Measurements from ENCODE around the gene TREM2.

The TREM2 gene

DNA sequence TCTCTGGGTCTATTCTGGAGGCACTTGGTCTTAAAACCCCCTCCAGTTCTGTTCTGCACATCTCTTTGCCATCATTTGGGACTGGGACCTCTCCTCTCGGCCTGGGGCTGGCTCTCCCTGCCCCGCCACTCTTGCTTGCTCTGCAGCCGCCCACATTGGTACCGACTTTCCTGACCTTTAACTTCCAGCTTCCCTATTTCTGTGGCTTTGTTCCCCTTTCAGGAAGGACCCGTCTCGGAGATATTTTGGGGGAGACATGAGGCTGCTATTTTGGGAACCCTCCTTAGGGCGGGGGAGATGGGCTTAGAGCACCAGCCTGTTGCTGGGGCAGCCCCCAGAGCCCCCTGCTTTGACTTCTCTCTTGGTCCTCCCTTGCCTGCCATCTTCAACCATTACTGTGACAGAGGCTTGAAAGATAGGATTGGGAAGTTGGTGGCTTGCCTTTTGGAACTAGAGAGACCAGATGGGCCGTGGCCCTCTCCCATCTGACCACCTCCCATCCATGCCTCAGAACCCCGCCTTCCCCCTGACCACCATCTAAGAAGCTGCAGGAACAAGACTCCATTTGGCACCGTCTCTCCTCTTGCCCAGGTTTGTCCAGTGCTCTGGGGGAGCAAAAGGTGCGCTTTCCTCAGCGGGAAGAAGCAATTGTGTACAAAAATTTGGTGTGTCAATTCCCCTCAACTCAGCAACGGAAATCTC, 914 bp downstream of the TREM2 start:
- Mint-ChIP-seq H3K4me1 (peaks cover 12% of the 10 kb centered on the region), H3K27me3 (ENCODE audit: low read depth) (peaks cover 18% of the 10 kb centered on the region), H3K27ac (no peak overlapping the region), H3K9me3 (no peaks in the 10 kb centered on the region), H3K36me3 (ENCODE audit: low read depth) (no peaks in the 10 kb centered on the region), H3K4me3 (no peak overlapping the region)
- TF ChIP-seq, protein P1, sequence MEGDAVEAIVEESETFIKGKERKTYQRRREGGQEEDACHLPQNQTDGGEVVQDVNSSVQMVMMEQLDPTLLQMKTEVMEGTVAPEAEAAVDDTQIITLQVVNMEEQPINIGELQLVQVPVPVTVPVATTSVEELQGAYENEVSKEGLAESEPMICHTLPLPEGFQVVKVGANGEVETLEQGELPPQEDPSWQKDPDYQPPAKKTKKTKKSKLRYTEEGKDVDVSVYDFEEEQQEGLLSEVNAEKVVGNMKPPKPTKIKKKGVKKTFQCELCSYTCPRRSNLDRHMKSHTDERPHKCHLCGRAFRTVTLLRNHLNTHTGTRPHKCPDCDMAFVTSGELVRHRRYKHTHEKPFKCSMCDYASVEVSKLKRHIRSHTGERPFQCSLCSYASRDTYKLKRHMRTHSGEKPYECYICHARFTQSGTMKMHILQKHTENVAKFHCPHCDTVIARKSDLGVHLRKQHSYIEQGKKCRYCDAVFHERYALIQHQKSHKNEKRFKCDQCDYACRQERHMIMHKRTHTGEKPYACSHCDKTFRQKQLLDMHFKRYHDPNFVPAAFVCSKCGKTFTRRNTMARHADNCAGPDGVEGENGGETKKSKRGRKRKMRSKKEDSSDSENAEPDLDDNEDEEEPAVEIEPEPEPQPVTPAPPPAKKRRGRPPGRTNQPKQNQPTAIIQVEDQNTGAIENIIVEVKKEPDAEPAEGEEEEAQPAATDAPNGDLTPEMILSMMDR (IDR thresholded peaks at IDR 0.05; ENCODE audit: unreplicated experiment in 3 of 3), result no peak

DNA sequence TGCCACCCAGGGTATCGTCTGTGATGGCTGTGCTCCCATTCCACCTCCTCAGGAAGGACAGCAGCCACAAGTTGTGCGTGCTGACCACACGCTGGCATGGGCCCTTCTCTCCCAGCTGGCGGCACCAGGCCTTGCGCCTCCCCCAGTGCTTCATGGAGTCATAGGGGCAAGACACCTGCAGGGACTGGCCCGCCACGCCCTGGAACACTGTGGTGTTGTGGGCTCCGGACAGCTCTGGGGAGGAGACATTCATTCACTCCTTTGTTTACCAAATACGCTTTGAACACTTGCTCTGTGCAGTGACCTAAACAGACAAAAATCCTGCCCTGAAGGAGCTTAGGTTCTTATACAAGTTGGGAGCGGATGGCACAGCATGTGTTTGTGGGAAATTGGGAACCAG, 1.5 kb downstream of the TREM2 start:
- no peak overlapping the region for H3K4me3 Mint-ChIP-seq
- peaks cover 18% of the 10 kb centered on the region for H3K27me3 Mint-ChIP-seq (ENCODE audit: low read depth)
- H3K9me3 Mint-ChIP-seq, result no peaks in the 10 kb centered on the region
- TF ChIP-seq, protein P1 (IDR thresholded peaks at IDR 0.05; ENCODE audit: unreplicated experiment in 3 of 3), result no peak
- peaks cover 12% of the 10 kb centered on the region for H3K4me1 Mint-ChIP-seq
- no peaks in the 10 kb centered on the region for H3K36me3 Mint-ChIP-seq (ENCODE audit: low read depth)
- no peak overlapping the region for H3K27ac Mint-ChIP-seq

DNA sequence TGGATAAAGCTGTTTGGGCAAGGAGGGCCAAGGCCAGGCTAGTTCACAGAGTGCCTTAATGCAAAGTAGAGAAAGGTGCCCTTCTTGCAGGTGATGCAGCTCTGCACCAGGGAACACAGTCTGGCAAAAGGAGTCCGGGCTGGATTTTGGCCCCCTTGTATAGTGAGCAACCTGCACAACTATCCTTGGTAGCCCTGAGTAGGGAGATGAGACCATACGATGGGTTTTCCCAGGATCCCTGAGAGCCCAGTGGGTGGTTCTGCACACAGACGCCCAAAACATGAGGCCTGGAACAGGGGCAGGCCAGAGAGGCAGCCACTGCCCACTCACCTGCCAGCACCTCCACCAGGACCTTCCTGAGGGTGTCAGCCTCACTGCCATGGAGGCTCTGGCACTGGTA, 2.0 kb downstream of the TREM2 start:
- TF ChIP-seq, protein P1 (IDR thresholded peaks at IDR 0.05; ENCODE audit: unreplicated experiment in 3 of 3), result no peak
- no peaks in the 10 kb centered on the region for H3K9me3 Mint-ChIP-seq
- H3K36me3 Mint-ChIP-seq (ENCODE audit: low read depth), result no peaks in the 10 kb centered on the region

DNA sequence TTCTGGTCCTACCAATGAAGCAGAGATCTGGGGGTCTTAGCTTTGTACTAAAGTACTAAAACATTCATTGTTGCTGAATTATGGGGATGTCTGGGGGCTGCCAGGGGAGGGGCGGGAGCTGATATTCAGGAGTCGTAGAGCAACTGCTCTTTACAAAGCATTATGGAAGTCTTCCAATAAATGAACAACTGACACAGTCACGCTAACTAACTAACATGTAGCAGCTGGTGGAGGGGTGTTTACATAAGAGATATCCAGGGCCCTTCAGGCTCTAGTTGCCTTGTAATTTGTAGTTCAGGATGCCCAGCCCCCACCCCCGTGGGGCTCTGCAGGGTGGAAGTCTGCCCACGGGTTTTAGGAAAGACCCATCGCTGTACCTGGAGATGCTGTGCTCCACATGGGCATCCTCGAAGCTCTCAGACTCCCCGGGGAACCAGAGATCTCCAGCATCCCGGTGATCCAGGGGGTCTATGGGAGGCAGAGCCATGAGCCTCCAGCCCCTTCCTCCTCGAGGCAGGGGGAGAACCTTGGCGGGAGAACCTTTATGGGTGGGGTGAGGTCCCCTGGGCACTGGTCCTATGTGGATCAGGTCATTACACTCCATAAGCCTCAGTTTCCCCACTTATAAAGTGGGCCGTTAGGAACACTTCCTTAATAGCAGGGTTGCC, 3.4 kb downstream of the TREM2 start:
- Mint-ChIP-seq H3K27ac (peak overlapping the region; percentile 31 to 55 (median 34)), H3K9me3 (no peaks in the 10 kb centered on the region), H3K4me1 (peaks cover 12% of the 10 kb centered on the region), H3K36me3 (ENCODE audit: low read depth) (no peaks in the 10 kb centered on the region), H3K4me3 (no peak overlapping the region), H3K27me3 (ENCODE audit: low read depth) (peaks cover 22% of the 10 kb centered on the region)
- TF ChIP-seq, protein P1 (IDR thresholded peaks at IDR 0.05; ENCODE audit: unreplicated experiment in 3 of 3), result no peak

More for the DNA sequence above, 2.0 kb downstream of the TREM2 start:
- Mint-ChIP-seq H3K27me3 (ENCODE audit: low read depth) (peaks cover 18% of the 10 kb centered on the region), H3K27ac (no peak overlapping the region), H3K4me3 (no peak overlapping the region), H3K4me1 (peaks cover 12% of the 10 kb centered on the region)

DNA sequence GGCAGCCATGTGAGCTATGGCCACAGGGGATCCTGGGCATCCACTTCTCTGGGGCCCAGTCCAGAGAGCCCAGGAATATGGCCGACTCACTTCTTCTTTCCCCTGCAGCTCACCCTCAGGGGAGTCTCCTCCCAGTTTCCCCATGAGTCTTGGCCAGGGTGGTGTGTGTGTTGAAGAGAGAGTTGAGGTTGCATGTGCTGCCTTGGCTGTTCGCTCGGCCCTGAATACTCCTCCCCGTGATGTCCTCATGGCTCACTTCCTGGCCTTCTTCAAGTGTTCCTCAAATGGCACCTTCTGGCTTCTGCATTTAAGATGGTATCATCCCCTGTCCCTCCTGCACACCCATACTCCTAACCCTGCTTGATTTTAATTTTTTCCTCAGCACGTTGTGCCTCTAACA, 5.6 kb downstream of the TREM2 start:
- no peak overlapping the region for H3K4me3 Mint-ChIP-seq
- H3K27me3 Mint-ChIP-seq (ENCODE audit: low read depth), result peaks cover 19% of the 10 kb centered on the region
- peaks cover 12% of the 10 kb centered on the region for H3K4me1 Mint-ChIP-seq
- no peaks in the 10 kb centered on the region for H3K36me3 Mint-ChIP-seq (ENCODE audit: low read depth)
- TF ChIP-seq, protein P1 (IDR thresholded peaks at IDR 0.05; ENCODE audit: unreplicated experiment in 3 of 3), result no peak
- no peak overlapping the region for H3K27ac Mint-ChIP-seq
- no peaks in the 10 kb centered on the region for H3K9me3 Mint-ChIP-seq

DNA sequence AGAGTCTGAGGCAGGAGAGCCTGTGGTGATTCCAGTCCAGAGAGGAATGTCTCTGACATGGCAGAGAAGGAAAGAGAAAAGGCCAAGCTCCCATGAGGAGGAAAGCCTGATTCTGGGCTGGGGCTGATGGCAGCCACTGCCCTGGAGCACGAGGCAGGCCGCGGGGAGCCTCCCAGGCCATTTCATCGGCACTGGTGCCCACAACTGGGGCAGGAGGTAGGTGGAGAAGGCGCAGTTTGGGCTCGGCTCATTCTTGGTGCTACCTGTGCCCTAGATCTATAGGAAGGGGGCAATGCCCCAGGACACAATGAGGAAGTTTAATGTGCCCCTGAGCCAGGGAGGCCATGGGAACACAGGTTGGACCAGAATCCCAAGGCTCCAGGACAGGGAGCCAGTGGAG, 6.1 kb downstream of the TREM2 start:
- peaks cover 12% of the 10 kb centered on the region for H3K4me1 Mint-ChIP-seq
- peaks cover 19% of the 10 kb centered on the region for H3K27me3 Mint-ChIP-seq (ENCODE audit: low read depth)
- no peak overlapping the region for H3K27ac Mint-ChIP-seq
- H3K4me3 Mint-ChIP-seq, result no peak overlapping the region
- TF ChIP-seq, protein P1 (IDR thresholded peaks at IDR 0.05; ENCODE audit: unreplicated experiment in 3 of 3), result no peak
- H3K9me3 Mint-ChIP-seq, result no peaks in the 10 kb centered on the region
- no peaks in the 10 kb centered on the region for H3K36me3 Mint-ChIP-seq (ENCODE audit: low read depth)

Measured in nephron (organoid).